G401.6 (cell line): ENCODE results near the gene PLA2G4E.

Experiments
- FAIRE-seq: peaks from 2 replicates; lab custom pipeline; 2012; peaks lifted over from hg19 to GRCh38; lab: Jason Lieb, UNC

Gene PLA2G4E, protein sequence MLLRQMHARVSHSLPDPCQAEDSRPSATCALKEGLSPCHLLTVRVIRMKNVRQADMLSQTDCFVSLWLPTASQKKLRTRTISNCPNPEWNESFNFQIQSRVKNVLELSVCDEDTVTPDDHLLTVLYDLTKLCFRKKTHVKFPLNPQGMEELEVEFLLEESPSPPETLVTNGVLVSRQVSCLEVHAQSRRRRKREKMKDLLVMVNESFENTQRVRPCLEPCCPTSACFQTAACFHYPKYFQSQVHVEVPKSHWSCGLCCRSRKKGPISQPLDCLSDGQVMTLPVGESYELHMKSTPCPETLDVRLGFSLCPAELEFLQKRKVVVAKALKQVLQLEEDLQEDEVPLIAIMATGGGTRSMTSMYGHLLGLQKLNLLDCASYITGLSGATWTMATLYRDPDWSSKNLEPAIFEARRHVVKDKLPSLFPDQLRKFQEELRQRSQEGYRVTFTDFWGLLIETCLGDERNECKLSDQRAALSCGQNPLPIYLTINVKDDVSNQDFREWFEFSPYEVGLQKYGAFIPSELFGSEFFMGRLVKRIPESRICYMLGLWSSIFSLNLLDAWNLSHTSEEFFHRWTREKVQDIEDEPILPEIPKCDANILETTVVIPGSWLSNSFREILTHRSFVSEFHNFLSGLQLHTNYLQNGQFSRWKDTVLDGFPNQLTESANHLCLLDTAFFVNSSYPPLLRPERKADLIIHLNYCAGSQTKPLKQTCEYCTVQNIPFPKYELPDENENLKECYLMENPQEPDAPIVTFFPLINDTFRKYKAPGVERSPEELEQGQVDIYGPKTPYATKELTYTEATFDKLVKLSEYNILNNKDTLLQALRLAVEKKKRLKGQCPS

DNA sequence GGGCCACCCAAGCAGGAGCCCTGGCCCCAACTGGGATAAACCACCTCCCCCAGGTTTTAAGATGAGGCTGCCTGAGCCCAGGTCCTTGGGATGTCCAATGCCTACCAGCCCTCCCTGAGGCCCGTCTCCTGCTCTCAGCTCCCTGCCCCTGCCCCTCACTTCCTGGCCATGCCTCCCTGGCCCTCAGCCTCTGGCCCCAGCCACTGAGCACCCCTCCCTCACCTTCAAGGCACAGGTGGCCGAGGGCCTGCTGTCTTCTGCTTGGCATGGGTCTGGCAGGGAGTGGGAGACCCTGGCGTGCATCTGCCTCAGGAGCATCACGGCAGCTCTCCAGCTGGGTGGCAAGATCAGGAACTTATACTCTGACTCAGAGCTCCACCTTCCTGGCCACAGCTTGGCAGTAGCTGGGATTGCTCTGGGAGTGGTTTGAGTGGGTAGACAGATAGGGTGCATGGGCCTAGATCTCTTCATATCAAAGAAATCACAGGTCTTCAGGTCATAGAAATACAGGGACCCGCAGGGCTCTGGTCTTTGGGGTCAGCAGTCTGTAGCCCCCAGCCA lies at the start of gene PLA2G4E:
PLA2G4E (minus strand) TSS at position 330 of the 561 bp plus-strand sequence; CDS start at position 318, 12 bp downstream.
- FAIRE-seq, result no peak

DNA sequence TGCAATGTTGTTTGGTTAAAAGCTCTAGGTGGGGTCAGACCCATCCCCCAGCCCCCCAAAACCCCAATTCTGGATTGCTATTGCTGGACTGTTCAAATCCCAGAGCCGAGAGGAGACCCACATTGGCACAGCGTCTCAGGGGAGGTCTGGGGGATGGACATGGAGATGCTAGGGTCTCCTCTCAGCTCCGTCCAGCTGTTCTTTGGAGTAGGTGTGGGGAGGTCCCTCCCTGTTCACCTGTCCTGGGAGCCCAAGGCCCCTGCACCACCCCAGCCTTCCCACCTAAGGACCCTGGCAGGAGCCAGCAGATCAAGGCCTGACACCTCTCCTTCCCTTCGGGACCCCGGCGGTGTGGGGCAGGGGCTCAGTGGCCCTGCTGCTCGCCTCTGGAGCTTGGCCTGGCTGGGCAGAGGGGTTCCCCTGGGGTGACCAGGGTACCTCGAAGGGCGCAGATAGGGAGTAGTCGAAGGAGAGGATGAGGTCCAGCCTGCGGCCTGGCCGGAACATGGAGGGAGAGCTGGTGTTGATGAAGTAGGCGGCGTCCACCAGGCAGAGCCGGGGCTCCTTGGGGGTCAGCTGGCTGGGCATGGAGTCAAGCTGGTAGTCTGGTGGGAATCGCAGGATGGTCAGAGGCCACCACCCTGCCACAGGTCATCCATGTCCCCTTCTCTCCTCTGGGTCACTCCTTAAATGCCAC lies 49.6 kb upstream of the PLA2G4E start:
- no peak for FAIRE-seq

DNA sequence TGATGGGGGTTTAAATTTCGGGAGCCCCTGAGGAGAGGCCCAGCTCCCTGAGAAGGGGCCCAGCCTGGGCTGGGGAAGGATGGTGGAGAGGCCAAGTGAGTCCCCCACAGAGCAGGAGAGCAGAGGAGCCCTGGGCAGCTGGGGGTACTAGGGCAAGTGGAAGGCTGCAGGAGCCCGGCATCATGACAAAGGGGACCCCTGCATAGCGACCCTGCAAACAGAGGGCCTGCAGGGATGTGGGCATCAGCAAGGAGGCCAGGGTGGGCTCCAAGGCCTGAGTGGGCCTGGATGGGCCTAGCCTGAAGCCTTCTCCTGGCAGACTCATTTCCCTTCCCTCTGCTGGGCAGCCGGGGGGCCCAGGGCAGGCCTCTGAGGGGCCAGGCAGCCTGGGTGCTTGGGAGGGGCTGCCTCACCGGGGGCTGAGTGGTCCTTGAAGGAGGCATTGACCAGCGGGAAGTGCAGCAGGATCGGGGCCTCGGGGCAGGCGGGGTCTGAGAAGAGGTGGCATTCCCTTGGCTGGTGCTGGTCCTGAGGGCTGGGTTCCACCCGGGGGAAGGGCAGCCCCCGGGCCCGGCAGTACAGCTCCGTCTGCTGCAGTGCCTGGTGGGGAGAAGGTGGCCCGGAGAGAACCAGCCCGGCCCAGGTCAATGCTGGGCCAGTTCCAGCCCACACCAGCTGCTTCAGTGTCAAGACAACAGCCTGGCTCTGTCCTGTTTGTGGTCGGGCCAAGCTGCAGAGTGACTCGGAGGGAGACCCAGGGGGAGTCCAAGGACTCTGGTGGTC lies 48.8 kb upstream of the PLA2G4E start:
- no peak for FAIRE-seq

DNA sequence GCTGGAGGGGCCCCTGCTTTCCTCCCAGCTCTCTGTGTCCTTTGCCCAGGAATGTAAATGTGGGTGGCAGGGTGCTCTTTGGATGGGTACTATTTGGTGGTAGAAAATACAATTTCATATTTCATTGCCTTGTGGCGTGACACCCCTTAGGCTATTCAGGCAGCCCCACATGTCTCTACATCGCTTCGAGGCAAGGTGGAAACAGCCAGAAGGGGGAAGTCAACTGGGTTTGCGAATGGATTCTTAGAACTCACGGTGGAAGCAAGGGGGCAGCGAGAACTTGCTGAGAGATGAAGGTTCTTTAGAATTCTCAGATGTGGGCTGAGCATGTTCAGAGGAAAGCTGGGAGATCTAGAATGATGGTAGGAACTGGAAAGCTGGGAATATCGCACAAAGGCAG lies 48.2 kb upstream of the PLA2G4E start:
- FAIRE-seq, result no peak

DNA sequence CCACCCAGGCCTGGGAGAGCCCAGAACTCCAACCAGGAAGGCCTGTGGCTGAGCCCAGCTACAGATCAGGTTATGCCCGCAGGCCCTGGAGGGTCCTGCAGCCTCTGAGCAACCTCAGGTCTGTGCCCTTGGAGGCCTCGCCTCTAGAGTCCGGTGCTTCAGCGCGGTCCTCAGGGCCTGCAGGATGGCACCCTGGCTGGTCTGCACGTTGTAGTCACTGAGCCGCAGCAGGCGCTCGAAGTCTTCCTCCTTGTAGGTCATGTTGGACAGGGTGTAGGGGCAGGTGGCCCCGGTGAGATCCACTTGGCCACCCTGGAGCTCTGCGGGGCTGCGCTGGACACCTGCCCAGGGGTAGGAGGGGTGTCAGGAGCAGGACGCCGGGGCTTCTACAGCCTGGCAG lies 47.8 kb upstream of the PLA2G4E start:
- FAIRE-seq, result no peak

DNA sequence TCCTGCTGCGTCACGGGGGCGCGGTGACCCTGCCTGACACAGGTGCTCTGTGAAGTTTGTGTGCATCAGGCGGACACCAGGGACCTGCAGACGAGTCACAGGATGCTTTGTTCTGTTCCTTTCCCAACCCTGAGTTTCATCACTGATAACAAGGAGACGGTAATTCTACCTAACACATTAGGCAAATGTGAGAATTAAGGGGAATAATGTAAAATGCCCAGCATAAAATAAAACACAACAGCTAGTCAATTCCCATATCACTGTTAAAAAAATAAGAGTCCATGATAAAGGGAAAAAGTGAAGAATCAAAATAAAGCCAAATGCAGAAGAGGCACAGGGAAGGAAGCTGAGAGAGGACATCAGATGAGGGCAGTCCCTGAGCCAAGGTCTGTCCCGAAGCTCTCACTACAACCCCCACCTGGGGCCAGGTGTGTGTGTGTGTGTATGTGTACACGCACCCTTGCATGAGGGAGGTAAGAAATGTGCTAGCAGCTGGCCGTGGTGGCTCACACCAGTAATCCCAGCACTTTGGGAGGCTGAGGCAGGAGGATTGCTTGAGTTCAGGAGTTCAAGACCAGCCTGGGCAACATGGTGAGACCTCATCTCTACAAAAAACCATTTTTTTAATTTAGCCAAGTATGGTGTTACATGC lies 46.0 kb upstream of the PLA2G4E start:
- no peak for FAIRE-seq

DNA sequence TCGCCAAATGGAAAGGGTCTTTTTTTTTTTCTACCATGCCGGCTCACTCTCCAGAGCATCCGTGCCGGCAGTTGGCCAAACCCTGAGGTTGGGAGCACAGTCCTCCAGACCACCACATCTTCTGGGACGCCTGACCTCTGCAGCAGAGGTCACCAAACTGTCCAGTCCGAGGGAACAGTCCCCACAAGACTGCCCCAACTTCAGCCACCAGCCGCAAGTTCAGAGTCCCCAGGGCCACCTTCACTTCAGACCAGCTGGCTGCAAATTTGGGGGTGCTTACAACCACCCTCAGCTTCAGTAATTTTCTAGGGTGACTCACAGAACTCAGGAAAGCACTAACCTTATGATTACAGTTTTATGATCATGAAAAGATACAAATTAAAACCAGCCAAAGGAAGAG lies 44.6 kb upstream of the PLA2G4E start:
- no peak for FAIRE-seq

DNA sequence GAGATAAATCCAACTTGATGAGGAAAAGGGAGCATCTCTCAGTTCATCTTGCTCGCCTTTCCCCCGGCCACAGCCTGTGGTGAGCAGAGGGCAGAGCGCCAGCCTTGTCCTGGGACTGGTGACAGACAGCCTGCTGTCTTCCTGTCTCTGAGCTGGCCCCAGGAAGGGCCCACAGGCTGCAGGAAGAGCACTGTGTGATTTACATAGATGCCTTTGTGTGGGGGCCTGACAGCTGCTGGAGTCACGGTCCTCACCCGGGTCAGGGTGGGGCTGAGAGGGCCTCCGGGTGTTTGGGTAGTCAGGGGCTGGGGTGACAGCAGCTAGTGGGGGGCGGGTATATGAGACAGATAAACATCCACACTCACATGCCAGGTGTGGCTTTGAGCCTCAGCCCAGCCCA lies 44.2 kb upstream of the PLA2G4E start:
- no peak for FAIRE-seq

DNA sequence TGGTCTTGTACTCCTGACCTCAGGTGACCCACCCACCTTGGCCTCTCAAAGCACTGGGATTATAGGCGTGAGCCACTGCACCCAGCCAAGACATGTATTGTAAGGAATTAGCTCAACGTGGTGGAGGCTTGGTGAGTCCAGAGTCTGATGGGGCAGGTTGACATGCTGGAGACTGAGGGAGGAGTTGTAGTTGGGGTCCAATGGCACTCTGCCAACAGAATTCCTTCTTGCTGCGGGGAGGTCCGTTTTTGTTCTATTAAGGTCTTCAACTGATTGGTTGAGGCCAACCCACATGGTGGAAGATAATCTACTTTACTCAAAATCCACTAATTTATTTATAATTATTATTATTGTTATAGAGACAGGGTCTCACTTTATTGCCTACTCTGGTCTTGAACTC lies 43.4 kb upstream of the PLA2G4E start:
- FAIRE-seq, result no peak

DNA sequence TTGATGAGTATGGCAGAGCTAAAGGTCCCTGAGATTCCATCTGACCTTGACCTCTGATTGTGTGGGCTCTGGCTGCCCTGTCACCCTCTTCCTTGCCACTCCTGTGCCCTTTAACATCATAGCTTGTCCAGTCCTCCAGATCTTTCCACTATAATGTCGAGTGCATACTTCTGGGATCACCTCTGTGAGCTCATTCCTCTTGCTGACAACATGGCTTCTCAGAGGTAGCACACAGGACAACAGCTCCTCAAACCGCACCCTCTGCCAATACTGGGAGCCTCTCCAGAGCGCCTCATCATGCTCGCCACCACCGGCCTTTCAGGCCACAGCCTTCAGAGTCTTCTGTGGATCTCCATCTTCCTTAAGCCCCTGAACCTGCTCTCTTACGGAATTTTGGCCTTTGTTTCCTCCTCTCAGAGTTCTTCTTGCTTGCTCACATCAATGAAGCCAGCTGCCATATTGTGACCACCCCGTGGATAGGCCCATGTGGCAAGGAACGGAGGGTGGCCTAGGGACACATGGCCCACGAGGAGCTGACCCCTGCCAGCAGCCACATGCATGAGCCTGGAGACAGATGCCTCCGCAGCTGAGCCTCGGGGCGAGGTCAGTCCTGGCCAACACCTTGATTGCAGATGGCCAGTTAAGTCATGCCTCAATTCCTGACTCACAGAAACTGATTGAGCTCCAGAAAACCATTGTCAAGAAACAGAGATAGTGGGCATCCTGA lies 42.4 kb upstream of the PLA2G4E start:
- FAIRE-seq, result no peak

DNA sequence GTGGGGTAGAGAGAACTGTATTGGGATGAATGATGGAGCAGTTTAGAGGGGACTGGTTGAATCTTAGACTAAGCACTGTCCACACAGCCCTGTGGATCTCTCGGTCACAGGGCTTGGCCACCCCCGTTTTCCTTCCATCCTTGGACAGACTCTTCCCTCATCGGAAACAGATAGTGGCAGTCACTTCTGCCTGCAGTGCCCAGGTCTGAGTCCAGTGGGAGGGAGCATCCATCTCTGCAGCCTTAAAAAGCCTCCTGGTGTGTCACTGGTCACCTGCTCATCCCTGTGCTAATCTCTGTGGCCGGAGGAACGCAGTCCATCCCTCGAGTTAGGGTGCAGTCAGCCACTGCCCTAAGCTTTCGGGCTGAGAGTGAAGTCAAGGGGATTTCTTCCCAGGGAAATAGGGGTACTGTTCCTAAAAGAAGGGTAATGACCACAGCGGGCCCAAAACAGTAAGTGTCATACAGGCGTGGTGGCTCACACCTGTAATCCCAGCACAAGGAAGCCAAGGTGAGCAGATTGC lies 41.5 kb upstream of the PLA2G4E start:
- no peak for FAIRE-seq

DNA sequence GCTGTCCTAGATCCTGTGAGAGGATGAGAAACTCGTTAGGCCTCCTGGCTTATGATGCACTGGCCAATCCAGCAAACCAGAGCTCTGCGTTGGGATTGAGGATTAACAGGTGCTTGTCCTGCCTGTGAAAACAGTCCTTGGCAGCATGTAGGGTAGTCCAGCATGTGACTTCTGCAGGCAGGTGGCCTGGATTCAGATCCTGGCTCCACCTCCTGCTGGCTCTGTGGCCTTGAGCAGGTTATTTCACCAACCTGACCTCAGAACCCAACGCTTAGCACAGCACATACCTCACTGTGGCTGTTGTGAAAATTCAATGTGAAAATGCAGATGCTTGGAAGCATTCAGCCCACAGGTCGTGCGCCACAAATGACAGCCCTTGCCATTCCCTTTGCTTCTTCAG lies 40.0 kb upstream of the PLA2G4E start:
- no peak for FAIRE-seq

DNA sequence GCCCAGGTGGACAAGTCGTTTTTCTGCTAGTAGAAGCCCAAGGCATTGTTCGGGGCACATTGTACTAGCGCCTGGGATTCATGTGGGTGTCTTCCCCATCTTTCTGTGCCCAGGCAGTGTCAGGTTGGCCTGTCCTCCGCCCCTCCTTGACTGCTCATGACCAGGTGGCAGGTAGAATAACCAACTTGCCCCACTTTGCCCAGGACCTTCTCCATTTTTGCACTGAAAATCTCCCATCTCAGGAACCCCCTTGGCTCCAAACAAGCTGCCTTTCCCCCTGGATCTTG lies 39.6 kb upstream of the PLA2G4E start:
- FAIRE-seq, result no peak

DNA sequence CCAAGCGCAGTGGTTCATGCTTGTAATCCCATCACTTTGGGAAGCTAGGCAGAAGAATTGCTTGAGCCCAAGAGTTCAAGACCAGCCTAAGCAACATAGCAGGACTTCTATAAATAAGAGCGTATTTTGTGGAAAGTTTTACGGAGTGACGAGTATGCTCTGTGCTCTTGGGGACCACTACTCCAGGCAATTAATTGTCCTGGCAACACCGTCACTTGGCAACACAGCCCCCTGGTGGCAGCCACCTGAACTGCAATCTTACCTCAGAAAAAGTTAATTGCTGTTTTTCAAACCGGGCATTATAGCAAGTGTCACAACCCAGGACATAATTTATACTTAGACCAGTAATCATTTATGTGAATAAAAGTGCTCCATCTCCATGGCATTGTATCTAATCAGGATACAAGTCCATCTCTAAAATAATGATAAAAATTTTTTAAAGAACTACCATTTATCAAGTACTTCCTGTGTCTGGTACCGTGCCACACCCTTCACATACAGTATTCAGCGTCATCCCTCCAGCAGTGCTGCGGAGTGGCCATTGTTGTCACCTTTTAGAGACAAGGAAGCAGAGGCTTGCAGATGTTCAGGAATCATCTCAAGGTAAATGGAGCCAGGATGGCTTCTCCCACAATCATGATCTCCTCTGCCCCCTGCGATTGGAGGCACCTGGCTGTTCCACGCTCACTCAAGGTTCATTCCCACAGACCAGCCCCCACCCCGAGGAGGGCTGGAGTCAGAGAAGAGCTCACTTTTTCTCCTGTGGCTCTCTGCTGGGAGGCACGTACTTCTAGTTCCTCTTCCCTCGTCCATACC lies 39.0 kb upstream of the PLA2G4E start:
- FAIRE-seq, result peak; percentile 73

DNA sequence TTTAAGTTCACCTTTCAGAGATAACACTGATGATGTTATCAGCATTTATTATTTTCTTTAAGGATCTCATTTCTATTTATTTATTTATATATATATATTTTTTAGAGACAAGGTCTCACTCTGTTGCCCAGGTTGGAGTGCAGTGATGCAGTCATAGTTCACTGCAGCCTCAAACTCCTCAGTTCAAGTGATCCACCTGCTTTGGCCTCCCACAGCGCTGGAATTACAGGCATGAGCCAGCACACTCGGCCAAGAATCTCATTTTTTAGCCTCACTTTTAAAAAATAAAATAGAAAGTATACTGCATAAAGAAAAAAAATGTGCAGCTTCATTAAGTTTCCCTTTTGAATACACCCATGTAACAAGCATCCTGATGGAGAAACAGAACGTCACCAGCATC lies 37.9 kb upstream of the PLA2G4E start:
- no peak for FAIRE-seq

DNA sequence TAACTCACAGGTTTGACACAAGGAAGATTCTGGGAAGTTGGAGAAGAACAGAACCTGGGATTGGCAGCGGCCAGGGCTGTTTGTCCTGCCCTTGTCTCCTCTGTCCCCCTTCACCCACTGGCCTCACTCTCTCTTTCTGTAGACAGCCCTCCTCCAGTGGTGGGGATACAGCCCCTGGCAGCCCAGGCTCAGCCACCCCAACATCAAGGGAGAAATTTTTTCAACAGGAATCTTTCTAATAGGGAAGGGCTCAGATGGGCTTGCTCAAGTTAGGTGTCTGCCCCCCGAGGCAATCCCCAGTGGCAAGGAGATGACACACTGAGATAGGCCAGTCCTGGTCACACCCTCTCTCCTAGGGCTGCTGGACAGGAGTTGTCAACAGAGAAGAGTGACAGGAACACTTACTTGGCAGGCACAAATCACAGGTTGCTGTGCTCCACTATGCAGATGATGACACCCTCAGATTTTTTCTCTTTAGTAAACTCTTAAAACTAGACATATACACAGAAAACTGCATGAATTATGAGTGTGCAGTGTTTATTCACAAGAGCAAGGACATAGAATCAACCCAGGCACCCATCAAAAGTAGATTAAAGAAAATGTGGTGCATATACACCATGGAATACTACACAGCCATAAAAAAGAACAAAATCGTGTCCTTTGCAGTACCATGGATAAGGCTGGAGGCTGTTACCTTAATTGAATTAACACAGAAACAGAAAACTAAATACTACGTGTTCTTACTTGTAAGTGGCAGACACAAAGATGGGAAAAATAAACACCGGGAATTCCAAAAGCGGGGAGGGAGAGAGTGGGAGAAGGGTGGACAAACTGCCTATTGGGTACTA lies 37.2 kb upstream of the PLA2G4E start:
- no peak for FAIRE-seq

DNA sequence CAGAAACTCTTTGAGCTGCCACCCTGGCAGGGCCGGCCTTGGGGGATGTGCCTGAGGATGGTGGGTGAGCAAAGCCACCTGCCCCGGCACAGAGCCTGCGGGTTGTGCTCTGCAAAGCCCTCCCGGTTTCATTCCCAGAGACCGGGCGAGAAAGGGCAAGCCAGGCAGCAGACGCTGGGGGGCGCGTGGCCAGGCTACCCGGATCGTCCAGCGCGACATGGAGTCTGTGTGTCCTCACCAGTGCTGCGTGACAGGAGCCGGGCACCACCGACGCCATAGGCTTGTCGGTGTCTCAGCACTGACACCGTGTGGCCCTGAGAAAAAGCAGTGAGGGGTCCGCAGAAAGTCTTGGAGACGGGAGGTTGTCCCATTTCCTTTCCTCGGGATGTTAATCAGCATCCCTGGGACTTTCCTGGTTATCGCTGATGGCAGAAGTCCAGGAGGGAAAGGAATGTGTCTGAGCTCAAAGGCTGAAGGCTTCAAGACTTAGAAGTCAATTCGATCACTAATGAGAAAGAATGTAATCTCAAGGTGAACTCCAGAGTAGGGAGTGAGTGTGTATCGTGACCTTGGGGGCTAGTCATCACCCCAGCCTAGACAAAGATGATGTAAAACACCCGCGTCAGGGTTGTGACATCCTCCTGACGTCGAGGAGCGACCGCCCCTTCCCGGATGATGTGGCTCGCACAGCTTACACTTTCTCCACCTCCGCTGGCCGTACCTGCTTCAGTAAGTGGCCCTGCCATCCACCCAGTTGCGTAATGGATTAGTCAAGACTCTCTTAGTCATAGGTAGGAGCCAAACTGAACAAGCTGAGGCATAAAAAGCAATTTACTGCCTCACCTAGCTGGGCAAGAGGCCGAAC lies 36.3 kb upstream of the PLA2G4E start:
- FAIRE-seq, result no peak

DNA sequence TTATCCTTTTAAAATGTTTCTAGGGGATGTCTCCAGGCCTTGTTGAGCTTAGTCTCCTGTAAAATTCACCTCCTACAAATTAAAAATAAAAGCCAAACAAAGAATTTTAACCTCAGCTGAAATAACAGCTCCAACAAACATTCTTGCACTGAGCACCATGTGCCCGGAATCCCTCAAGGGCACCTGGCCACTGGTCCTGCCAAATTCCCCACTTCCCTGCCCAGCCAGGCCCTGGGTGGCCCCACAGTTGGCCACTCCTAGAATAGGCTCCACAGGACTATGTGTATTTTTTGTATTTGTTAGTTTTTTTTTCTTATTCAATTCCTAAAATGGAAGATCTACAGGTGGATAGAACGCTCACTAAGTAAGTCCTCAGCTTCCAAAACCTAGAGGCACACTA lies 33.1 kb upstream of the PLA2G4E start:
- FAIRE-seq, result no peak
